VCaP (cell line): ENCODE data around the gene ZNF526.

Source experiments
- H3K27ac ChIP-seq: fragments of 450-650 bp; 2 replicates; pipeline ENCODE4 v1.5.1; 2017
- TF ChIP-seq, protein P1 (sequence below): fragments of 450-650 bp; conservative IDR thresholded peaks from 2 replicates; pipeline ENCODE4 v1.5.1; 2017; ENCODE audit warnings: mild to moderate bottlenecking, moderate library complexity

The ZNF526 gene, protein sequence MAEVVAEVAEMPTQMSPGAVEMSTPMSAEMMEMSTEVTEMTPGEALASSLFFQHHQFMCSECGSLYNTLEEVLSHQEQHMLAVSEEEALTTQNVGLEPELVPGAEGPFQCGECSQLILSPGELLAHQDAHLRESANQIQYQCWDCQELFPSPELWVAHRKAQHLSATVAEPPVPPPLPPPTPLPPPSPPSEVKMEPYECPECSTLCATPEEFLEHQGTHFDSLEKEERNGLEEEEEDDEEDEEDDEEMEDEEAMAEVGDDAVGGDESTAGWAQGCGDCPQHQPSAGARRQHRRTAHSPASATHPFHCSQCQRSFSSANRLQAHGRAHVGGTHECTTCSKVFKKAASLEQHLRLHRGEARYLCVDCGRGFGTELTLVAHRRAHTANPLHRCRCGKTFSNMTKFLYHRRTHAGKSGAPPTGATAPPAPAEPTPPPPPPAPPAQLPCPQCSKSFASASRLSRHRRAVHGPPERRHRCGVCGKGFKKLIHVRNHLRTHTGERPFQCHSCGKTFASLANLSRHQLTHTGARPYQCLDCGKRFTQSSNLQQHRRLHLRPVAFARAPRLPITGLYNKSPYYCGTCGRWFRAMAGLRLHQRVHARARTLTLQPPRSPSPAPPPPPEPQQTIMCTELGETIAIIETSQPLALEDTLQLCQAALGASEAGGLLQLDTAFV

DNA sequence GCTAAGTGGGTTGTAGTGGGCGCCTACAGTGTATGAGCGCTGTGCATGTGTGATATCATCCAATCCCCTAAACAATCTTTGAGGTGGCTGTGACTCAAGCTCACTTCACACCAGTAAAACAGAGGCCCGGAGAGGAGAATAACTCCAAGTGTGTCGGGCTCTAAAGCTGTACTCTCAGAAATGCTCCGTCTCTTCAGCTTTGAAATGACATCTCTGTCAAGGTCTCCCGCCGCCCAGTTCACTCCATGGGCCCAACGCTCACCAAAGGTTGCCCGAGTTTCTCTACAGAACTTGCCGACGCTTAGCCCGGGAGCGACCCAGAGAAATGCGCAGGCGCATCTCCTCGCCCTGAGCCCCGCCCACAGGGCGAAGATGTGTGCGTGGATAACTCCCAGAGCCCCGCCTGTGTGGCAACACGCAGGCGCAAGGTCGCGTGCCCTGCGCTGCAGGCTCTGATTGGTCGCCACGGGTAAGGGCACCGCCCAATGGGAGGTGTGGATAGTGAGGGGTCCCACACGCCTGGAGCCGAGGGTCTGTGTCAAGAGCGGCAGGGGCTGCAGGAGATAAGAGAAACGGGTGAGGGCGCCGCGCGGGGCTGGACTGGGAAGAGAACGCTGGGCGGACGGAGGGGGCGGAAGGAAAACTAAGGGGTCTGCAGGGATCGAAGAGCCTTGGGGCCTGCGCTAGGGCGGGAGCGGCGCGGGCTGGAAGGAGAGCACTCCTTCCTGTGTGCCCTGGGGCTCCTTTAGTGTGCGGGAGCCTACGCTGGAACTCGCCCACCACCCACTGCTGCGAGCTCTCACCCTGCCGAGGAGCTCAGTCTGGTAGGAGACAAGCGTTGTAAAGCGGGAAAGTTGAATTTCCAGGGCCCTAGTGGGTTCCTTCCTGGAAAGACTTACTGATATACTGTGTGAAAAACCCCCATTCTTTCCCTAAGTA lies at the start of gene ZNF526:
TSS of gene ZNF526 (plus strand) at position 501 of the 939 bp plus-strand sequence. CDS start 4,092 bp downstream, outside the sequence.
- H3K27ac ChIP-seq, result peak within 1 kb of the TSS; percentile 95
- TF ChIP-seq, protein P1, sequence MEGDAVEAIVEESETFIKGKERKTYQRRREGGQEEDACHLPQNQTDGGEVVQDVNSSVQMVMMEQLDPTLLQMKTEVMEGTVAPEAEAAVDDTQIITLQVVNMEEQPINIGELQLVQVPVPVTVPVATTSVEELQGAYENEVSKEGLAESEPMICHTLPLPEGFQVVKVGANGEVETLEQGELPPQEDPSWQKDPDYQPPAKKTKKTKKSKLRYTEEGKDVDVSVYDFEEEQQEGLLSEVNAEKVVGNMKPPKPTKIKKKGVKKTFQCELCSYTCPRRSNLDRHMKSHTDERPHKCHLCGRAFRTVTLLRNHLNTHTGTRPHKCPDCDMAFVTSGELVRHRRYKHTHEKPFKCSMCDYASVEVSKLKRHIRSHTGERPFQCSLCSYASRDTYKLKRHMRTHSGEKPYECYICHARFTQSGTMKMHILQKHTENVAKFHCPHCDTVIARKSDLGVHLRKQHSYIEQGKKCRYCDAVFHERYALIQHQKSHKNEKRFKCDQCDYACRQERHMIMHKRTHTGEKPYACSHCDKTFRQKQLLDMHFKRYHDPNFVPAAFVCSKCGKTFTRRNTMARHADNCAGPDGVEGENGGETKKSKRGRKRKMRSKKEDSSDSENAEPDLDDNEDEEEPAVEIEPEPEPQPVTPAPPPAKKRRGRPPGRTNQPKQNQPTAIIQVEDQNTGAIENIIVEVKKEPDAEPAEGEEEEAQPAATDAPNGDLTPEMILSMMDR, result no peak

DNA sequence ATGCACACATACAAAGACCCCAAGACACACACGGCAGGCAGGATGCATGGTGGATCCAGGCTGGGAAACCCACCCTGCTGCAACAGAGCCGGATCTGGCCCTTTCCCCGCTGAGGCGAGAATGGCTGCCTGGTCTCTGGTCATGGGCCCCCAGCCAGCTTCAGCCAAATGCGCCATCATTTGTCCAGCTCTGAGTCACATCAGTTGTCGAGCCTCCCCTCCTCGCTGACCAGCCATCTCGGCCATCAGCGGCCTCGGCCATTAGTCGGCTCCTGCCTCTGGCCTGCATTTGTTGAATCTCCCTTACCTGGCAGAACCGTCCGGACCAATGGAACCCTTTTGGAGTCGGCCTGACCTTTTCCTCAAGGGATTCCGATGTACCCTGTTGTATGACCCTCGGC lies 49.4 kb upstream of the ZNF526 start:
- TF ChIP-seq, protein P1, result no peak
- no peak overlapping the region for H3K27ac ChIP-seq

DNA sequence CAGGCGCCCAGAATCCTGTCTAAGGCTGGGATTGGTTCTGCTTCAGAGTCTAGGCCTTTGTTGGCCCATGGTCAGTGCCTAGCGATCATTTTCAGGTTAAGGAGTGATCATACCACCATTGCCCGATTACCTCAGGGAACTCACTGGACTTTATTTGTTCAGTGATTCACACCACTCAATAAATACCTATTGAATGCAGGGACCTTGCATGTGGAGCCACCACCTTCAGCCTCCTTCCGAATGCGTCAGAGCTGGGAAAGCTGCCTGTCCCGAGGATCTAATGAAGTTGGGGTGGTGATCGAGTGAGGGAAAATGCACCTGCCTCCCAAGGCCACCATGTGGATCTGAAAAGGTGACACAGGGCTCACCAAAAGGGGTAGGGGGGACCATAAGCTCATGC lies 47.9 kb upstream of the ZNF526 start:
- H3K27ac ChIP-seq, result no peak overlapping the region

DNA sequence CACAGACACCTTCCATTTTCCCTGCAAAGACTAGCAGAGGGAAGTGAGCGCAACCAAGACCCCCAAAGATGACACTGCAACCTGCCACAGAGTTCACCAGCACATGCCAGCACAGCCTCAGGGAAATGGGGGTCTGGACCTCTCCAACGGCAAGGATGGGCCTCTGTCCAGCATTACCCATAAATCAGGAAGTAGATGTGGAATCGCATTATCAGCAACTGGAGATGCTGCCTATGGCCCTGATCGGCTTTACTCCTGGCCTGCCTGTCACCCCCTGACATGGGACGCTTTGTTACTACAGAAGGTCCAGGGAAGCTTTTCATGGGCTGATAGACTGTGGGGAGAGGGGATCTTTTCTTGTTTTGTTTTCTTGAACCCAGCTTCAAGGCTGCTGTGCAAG lies 46.4 kb upstream of the ZNF526 start:
- TF ChIP-seq, protein P1, result no peak
- no peak overlapping the region for H3K27ac ChIP-seq

More for the DNA sequence above, 47.9 kb upstream of the ZNF526 start:
- TF ChIP-seq, protein P1, result no peak

DNA sequence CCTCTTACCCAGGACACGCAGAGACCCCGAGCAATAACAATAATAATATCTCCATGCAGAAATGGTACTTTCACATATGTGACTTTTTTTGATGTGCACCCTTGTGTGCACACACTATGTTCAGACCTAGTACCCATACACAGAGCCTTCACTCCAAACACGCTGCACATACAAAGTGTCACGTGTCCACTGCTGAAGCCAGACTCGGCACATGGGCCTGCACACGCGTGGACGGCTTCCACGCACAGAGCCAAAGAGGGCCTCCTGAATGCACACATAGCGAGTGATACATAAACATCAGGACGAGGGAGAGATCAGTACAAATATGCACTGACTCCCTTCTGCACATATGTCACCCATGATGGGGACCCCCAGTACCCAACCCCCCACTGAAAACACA lies 45.9 kb upstream of the ZNF526 start:
- TF ChIP-seq, protein P1, result no peak

DNA sequence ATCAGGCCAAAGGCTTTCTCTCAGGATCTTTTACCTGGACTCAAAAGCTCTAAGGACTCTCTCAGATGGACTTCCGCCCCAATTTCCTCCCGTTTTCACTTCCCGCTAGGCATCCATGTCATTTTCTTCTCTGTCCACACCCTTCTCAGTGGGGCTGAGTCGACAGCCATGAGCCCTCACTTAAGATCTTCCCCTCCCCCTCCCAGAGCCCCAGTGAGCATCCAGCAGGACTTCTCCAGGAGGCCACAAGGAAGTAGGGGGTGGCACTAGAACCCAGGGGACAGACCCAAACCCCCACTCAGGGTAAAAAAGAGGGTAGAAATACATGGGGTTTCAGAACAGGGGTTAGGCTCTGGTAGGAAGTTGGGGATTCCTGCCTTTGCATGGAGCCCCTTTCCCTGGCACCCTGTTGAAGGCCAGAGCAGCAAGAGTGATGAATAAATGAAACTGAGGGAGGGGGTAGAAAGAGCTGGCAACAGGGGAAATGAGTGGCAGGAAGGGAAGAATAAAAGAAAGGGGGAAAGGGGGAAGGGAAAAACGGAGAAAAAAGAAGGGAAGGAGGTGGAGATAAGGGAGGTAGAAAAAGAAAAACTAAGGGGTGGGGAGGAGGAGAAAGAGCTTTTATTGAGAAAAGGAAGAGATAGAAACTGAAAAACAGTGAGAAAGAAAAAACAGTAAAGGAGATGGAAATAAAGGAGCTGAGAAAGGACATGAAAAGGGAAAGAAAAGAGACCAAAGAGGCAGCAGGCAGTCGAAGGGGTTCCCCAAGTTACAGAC lies 45.0 kb upstream of the ZNF526 start:
- no peak overlapping the region for H3K27ac ChIP-seq
- TF ChIP-seq, protein P1, result no peak

More for the DNA sequence above, 45.9 kb upstream of the ZNF526 start:
- H3K27ac ChIP-seq, result no peak overlapping the region
